Peyer's patch (tissue), 4 donors: Measurements from ENCODE around the gene ZEB1. TPM values are rescaled to one million over a fixed set of nuclear protein-coding genes. Genes with fewer than 3 reads are reported as not detected.

Experiments used
- DNase-seq, 3 donors: peaks; one replicate each; pipeline ENCODE4 v3.0.0-alpha.2; 2017 to 2019
- H3K27ac ChIP-seq, 4 donors: fragments of 200-600 bp; sonication (generic); one replicate each; pipeline ENCODE4 v1.5.1; 2016 to 2019
- H3K27me3 ChIP-seq, 2 donors: fragments of 200-600 bp; sonication (generic); one replicate each; pipeline ENCODE4 v1.5.1; 2019
- H3K36me3 ChIP-seq, 3 donors: fragments of 200-600 bp; sonication (generic); one replicate each; pipeline ENCODE4 v1.5.1; 2016 to 2019
- H3K4me1 ChIP-seq, 4 donors: fragments of 200-600 bp; sonication (generic); one replicate each; pipeline ENCODE4 v1.5.1; 2016 to 2019
- H3K4me3 ChIP-seq, 4 donors: fragments of 200-600 bp; sonication (generic); 1 replicate in 3 of 4; 2 replicates in 1 of 4; pipeline ENCODE4 v1.5.1; 2016 to 2019; ENCODE audit warnings: mild to moderate bottlenecking in 1 of 4
- H3K9me3 ChIP-seq, 4 donors: fragments of 200-600 bp; sonication (generic); one replicate each; pipeline ENCODE4 v1.5.1; 2016 to 2019; ENCODE audit warnings: mild to moderate bottlenecking in 1 of 4
- CTCF ChIP-seq, 6 experiments: fragments of 450-650 bp in 4 of 6; fragments of 200-600 bp in 2 of 6; sonication (generic) in 1 of 6; IDR thresholded peaks; one replicate each; pipeline ENCODE4 v1.5.1; 2017 to 2019; ENCODE audit warnings: antibody characterized with exemption in 6 of 6, mild to moderate bottlenecking in 3 of 6, moderate library complexity in 1 of 6
- POLR2A ChIP-seq, 2 donors: fragments of 450-650 bp; IDR thresholded peaks; one replicate each; pipeline ENCODE4 v1.5.1; 2017; ENCODE audit warnings: antibody characterized with exemption in 2 of 2, mild to moderate bottlenecking in 2 of 2, moderate library complexity in 2 of 2
- total RNA-seq, 4 donors: library from RNA; depleted of rRNA; stranded (reverse); fragments of >200 nt; gene quantifications; one replicate each; pipeline ENCODE4 v1.1.0, GENCODE V29; 2016

Gene ZEB1
- total RNA-seq, 4 donors from 2014 or later = 6.1 to 75.9 (median 16.8) TPM

GRCh38 chr10:31381171-31381570 lies 62.2 kb downstream of the ZEB1 start:
- Histone ChIP-seq H3K36me3 (no peaks in the 10 kb centered on the region), H3K9me3 (no peaks in the 10 kb centered on the region), H3K4me3 (no peak overlapping the region), H3K27me3 (no peaks in the 10 kb centered on the region), H3K4me1 (no peaks in the 10 kb centered on the region), H3K27ac (no peak overlapping the region)
- DNase-seq = no peak
- TF ChIP-seq POLR2A (IDR thresholded peaks at IDR 0.05) = no peak
- TF ChIP-seq CTCF (IDR thresholded peaks at IDR 0.05) = no peak

GRCh38 chr10:31381766-31382316 lies 62.8 kb downstream of the ZEB1 start:
- Histone ChIP-seq H3K4me3 (no peak overlapping the region), H3K4me1 (no peaks in the 10 kb centered on the region), H3K36me3 (no peaks in the 10 kb centered on the region), H3K27me3 (no peaks in the 10 kb centered on the region), H3K9me3 (no peaks in the 10 kb centered on the region), H3K27ac (no peak overlapping the region)
- TF ChIP-seq CTCF (IDR thresholded peaks at IDR 0.05) (no peak), POLR2A (IDR thresholded peaks at IDR 0.05) (no peak)
- DNase-seq = no peak

GRCh38 chr10:31383810-31384588 lies 65.0 kb downstream of the ZEB1 start:
- TF ChIP-seq CTCF (IDR thresholded peaks at IDR 0.05) (no peak), POLR2A (IDR thresholded peaks at IDR 0.05) (no peak)
- H3K9me3 ChIP-seq = no peaks in the 10 kb centered on the region

GRCh38 chr10:31384589-31384949 lies 65.6 kb downstream of the ZEB1 start:
- no peaks in the 10 kb centered on the region for H3K4me1 ChIP-seq
- no peak for DNase-seq

More at GRCh38 chr10:31383810-31384588, 65.0 kb downstream of the ZEB1 start:
- Histone ChIP-seq H3K4me3 (no peak overlapping the region), H3K27ac (no peak overlapping the region), H3K36me3 (no peaks in the 10 kb centered on the region), H3K4me1 (no peaks in the 10 kb centered on the region), H3K27me3 (no peaks in the 10 kb centered on the region)
- no peak for DNase-seq

DNA sequence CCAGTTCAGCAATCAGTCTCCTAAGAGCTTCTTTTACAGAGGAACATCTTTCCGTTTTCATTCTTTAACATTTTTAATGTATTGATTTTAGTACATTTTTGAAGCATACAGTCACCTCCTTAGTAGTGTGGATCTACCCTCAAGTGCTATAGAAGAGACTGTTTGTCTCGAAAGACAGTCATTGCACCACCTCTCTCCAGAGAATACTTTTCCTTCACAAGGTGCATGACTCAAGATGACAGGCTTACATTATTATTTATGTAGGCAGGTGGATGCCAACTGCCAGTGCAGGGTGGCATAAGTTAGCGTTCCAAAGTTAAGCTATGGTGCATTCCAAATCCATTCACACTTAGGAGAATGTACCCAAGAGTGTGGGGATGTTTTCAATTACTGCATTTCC lies 71.8 kb downstream of the ZEB1 start:
- no peak for DNase-seq
- no peak overlapping the region for H3K4me3 ChIP-seq
- H3K9me3 ChIP-seq = no peaks in the 10 kb centered on the region
- no peak for TF ChIP-seq POLR2A (IDR thresholded peaks at IDR 0.05)
- no peak for TF ChIP-seq CTCF (IDR thresholded peaks at IDR 0.05)
- H3K4me1 ChIP-seq = no peaks in the 10 kb centered on the region
- H3K27ac ChIP-seq = no peak overlapping the region
- H3K36me3 ChIP-seq = no peaks in the 10 kb centered on the region
- no peaks in the 10 kb centered on the region for H3K27me3 ChIP-seq

More at GRCh38 chr10:31384589-31384949, 65.6 kb downstream of the ZEB1 start:
- TF ChIP-seq POLR2A (IDR thresholded peaks at IDR 0.05) = no peak
- no peak for TF ChIP-seq CTCF (IDR thresholded peaks at IDR 0.05)
- H3K27me3 ChIP-seq = no peaks in the 10 kb centered on the region
- H3K4me3 ChIP-seq = no peak overlapping the region
- no peaks in the 10 kb centered on the region for H3K36me3 ChIP-seq
- no peak overlapping the region for H3K27ac ChIP-seq
- no peaks in the 10 kb centered on the region for H3K9me3 ChIP-seq
